Measurements from ENCODE around the gene KLHDC4. TPM values are rescaled to one million over a fixed set of nuclear protein-coding genes. Genes with fewer than 3 reads are reported as not detected.

KLHDC4 gene
- total RNA-seq, 1 donor from 2014 or later: 29.8 TPM

DNA sequence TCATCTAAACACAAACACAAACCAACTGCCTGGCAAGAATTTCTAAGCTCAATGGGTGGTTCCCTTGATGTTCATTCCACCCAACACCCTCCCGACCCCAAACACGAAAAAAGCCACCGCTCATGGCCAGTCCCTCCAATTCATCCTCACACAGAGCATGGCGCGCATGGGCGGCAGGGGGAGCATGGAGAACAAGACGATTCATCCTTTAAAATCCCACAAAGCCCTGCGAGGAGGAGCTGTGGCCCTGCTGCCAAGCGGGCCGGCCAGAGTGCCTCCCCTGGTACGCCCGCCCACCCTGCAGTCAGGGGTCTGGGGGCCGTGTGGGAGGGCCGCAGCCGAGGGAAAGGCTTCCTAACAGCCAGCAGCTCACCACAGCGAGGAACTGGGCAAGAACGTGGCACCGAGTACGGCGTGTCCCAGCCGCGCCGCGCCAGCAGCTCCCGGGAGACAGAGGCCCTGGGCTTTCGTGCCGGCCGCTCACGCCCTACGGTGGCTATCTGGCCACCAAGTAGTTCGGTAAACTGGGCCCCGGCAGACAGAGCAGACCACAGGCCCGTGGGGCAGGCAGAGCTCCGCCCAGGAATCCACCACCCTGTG, 60.9 kb downstream of the KLHDC4 start:
- peak overlapping the region; percentile 56 for H2AFZ ChIP-seq (ENCODE audit: low read depth, low read length)
- peak overlapping the region; percentile 48 for H3K9ac ChIP-seq (ENCODE audit: low read length)
- no peaks in the 10 kb centered on the region for H3K27me3 ChIP-seq (ENCODE audit: insufficient read depth, low read length)
- no peaks in the 10 kb centered on the region for H3K9me3 ChIP-seq (ENCODE audit: insufficient read depth, low read depth, low read length)
- FAIRE-seq: no peak
- Mint-ChIP-seq H3K27me3 (ENCODE audit: low read depth, unreplicated experiment) (no peaks in the 10 kb centered on the region), H3K4me1 (ENCODE audit: low read depth, unreplicated experiment) (peaks cover 2% of the 10 kb centered on the region), H3K9me3 (ENCODE audit: unreplicated experiment) (no peaks in the 10 kb centered on the region), H3K27ac (ENCODE audit: unreplicated experiment) (no peak overlapping the region), H3K4me3 (ENCODE audit: unreplicated experiment) (no peak overlapping the region), H3K36me3 (ENCODE audit: low read depth, unreplicated experiment) (peaks cover 6% of the 10 kb centered on the region)
- H3K4me2 ChIP-seq (ENCODE audit: low read length): peak overlapping the region; percentile 58
- peak; percentile 22 for DNase-seq (ENCODE audit: low read depth)
- H3K4me3 ChIP-seq (ENCODE audit: insufficient read depth, low read depth, low read length): no peak overlapping the region
- peaks cover 14% of the 10 kb centered on the region for H4K20me1 ChIP-seq (ENCODE audit: insufficient read depth, low read length)
- TF ChIP-seq, protein P1, sequence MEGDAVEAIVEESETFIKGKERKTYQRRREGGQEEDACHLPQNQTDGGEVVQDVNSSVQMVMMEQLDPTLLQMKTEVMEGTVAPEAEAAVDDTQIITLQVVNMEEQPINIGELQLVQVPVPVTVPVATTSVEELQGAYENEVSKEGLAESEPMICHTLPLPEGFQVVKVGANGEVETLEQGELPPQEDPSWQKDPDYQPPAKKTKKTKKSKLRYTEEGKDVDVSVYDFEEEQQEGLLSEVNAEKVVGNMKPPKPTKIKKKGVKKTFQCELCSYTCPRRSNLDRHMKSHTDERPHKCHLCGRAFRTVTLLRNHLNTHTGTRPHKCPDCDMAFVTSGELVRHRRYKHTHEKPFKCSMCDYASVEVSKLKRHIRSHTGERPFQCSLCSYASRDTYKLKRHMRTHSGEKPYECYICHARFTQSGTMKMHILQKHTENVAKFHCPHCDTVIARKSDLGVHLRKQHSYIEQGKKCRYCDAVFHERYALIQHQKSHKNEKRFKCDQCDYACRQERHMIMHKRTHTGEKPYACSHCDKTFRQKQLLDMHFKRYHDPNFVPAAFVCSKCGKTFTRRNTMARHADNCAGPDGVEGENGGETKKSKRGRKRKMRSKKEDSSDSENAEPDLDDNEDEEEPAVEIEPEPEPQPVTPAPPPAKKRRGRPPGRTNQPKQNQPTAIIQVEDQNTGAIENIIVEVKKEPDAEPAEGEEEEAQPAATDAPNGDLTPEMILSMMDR (IDR thresholded peaks at IDR 0.05; ENCODE audit: insufficient read depth, low read depth, low read length): no peak
- no peak for TF ChIP-seq EZH2 (IDR thresholded peaks at IDR 0.05; ENCODE audit: insufficient read depth, low read length)
- no peaks in the 10 kb centered on the region for H3K79me2 ChIP-seq (ENCODE audit: insufficient read depth, low read length)
- peak overlapping the region; percentile 6 for H3K27ac ChIP-seq (ENCODE audit: low read depth, low read length)
- peaks cover 8% of the 10 kb centered on the region for H3K4me1 ChIP-seq (ENCODE audit: insufficient read depth, low read length)
- H3K36me3 ChIP-seq (ENCODE audit: insufficient read depth, low read length): no peaks in the 10 kb centered on the region

DNA sequence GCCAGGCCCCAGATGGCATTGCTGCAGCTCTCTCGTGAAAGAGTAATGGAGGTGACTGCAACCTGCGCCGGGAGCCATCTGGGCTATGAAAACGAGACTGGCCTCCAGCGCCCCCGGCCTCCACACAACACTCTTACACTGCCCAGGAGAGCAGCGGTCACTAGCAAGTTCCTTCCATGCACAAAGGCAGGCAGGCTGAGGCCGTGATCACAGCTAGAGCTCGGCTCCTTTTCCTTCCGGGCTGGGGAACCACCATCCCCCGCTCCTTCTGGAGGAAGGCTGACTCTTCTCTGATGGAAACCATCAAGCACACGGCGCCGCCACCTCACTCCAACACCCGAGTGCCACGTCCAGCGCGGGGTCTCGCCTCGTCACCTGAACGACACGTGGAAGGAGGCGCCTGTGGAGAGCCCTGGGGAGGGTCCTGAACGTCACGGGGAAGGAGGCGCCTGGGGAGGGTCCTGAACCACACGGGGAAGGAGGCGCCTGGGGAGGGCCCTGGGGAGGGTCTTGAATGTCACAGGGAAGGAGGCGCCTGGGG, 61.9 kb downstream of the KLHDC4 start:
- no peak overlapping the region for H3K4me3 Mint-ChIP-seq (ENCODE audit: unreplicated experiment)
- Histone ChIP-seq H3K27me3 (ENCODE audit: insufficient read depth, low read length) (no peaks in the 10 kb centered on the region), H3K9me3 (ENCODE audit: insufficient read depth, low read depth, low read length) (no peaks in the 10 kb centered on the region), H3K4me1 (ENCODE audit: insufficient read depth, low read length) (peaks cover 8% of the 10 kb centered on the region), H3K79me2 (ENCODE audit: insufficient read depth, low read length) (no peaks in the 10 kb centered on the region), H2AFZ (ENCODE audit: low read depth, low read length) (no peak overlapping the region), H3K36me3 (ENCODE audit: insufficient read depth, low read length) (no peaks in the 10 kb centered on the region), H4K20me1 (ENCODE audit: insufficient read depth, low read length) (peaks cover 14% of the 10 kb centered on the region), H3K4me2 (ENCODE audit: low read length) (no peak overlapping the region), H3K9ac (ENCODE audit: low read length) (no peak overlapping the region), H3K27ac (ENCODE audit: low read depth, low read length) (no peak overlapping the region), H3K4me3 (ENCODE audit: insufficient read depth, low read depth, low read length) (no peak overlapping the region)
- no peak overlapping the region for H3K27ac Mint-ChIP-seq (ENCODE audit: unreplicated experiment)
- FAIRE-seq (no peak), DNase-seq (ENCODE audit: low read depth) (no peak)
- TF ChIP-seq EZH2 (IDR thresholded peaks at IDR 0.05; ENCODE audit: insufficient read depth, low read length): no peak
- TF ChIP-seq, protein P1 (IDR thresholded peaks at IDR 0.05; ENCODE audit: insufficient read depth, low read depth, low read length): no peak
- peaks cover 2% of the 10 kb centered on the region for H3K4me1 Mint-ChIP-seq (ENCODE audit: low read depth, unreplicated experiment)
- H3K27me3 Mint-ChIP-seq (ENCODE audit: low read depth, unreplicated experiment): no peaks in the 10 kb centered on the region
- no peaks in the 10 kb centered on the region for H3K9me3 Mint-ChIP-seq (ENCODE audit: unreplicated experiment)
- H3K36me3 Mint-ChIP-seq (ENCODE audit: low read depth, unreplicated experiment): peaks cover 6% of the 10 kb centered on the region

DNA sequence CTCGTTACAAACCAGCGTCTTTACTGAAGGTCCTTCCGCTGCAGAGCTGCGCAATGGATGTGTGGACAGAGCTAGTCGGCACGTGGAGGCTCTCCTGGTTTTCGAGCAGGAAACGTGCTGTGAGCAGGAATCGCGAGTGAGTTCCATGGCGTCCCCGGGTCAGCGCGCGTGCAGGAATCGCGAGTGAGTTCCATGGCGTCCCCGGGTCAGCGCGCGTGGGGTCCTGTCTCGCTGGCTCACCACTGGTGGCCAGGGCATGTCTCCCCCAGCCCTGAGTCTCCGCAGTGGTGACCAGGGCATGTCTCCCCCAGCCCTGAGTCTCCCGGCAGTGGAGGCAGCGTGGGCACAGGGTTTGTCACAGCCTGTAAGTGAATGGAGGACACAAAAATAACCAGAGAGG, 62.7 kb downstream of the KLHDC4 start:
- peaks cover 4% of the 10 kb centered on the region for H3K36me3 Mint-ChIP-seq (ENCODE audit: low read depth, unreplicated experiment)
- no peak overlapping the region for H2AFZ ChIP-seq (ENCODE audit: low read depth, low read length)
- no peak overlapping the region for H3K27ac Mint-ChIP-seq (ENCODE audit: unreplicated experiment)
- H4K20me1 ChIP-seq (ENCODE audit: insufficient read depth, low read length): peaks cover 14% of the 10 kb centered on the region
- H3K79me2 ChIP-seq (ENCODE audit: insufficient read depth, low read length): no peaks in the 10 kb centered on the region
- H3K4me2 ChIP-seq (ENCODE audit: low read length): no peak overlapping the region
- no peaks in the 10 kb centered on the region for H3K27me3 Mint-ChIP-seq (ENCODE audit: low read depth, unreplicated experiment)
- no peak overlapping the region for H3K27ac ChIP-seq (ENCODE audit: low read depth, low read length)
- no peak overlapping the region for H3K4me3 ChIP-seq (ENCODE audit: insufficient read depth, low read depth, low read length)
- no peaks in the 10 kb centered on the region for H3K9me3 Mint-ChIP-seq (ENCODE audit: unreplicated experiment)
- H3K9me3 ChIP-seq (ENCODE audit: insufficient read depth, low read depth, low read length): no peaks in the 10 kb centered on the region
- FAIRE-seq: no peak
- DNase-seq (ENCODE audit: low read depth): no peak
- peaks cover 8% of the 10 kb centered on the region for H3K4me1 ChIP-seq (ENCODE audit: insufficient read depth, low read length)
- peaks cover 2% of the 10 kb centered on the region for H3K4me1 Mint-ChIP-seq (ENCODE audit: low read depth, unreplicated experiment)
- H3K4me3 Mint-ChIP-seq (ENCODE audit: unreplicated experiment): no peak overlapping the region
- no peak for TF ChIP-seq EZH2 (IDR thresholded peaks at IDR 0.05; ENCODE audit: insufficient read depth, low read length)
- TF ChIP-seq, protein P1 (IDR thresholded peaks at IDR 0.05; ENCODE audit: insufficient read depth, low read depth, low read length): no peak
- H3K9ac ChIP-seq (ENCODE audit: low read length): no peak overlapping the region
- H3K36me3 ChIP-seq (ENCODE audit: insufficient read depth, low read length): no peaks in the 10 kb centered on the region
- no peaks in the 10 kb centered on the region for H3K27me3 ChIP-seq (ENCODE audit: insufficient read depth, low read length)

All from astrocyte (in vitro differentiated cells and primary cell).